ENCODE measurements around the gene GPR34. TPM values are rescaled to one million over a fixed set of nuclear protein-coding genes. Genes with fewer than 3 reads are reported as not detected.

GPR34 gene
- total and polyA plus RNA-seq, 2 of the 4 experiments (the other 2 are of a cell fraction), result not detected

GRCh38 chrX:41677183-41678060 lies 11.4 kb upstream of the GPR34 start (continued):
- TF ChIP-seq RCOR1 (IDR thresholded peaks at IDR 0.05; ENCODE audit: insufficient replicate concordance, low read length) (no peak), POLR2A (IDR thresholded peaks at IDR 0.05; ENCODE audit: low read depth, low read length) (no peak)

- H3K14ac ChIP-seq (replicated peaks; ENCODE audit: low read depth, low read length), result no peak overlapping the region
- no peak overlapping the region for H2AFZ ChIP-seq (replicated peaks; ENCODE audit: low read length, poor library complexity)
- no peaks in the 10 kb centered on the region for H3K36me3 ChIP-seq (ENCODE audit: control insufficient read depth, insufficient read depth, low read length)
- H3K18ac ChIP-seq (ENCODE audit: low read depth, low read length), result no peak overlapping the region
- no peak overlapping the region for H3K23ac ChIP-seq (ENCODE audit: low read depth, low read length)
- dilution Hi-C loops (cut with HindIII; ENCODE audit: low sequenced_read_pairs, unreplicated experiment), result no loop called here
- no peaks in the 10 kb centered on the region for H3K9me3 ChIP-seq (ENCODE audit: control insufficient read depth, insufficient read depth, low read length)
- DNase-seq, result peak; percentile 12
- no peak overlapping the region for H3K56ac ChIP-seq (ENCODE audit: extremely low read depth, insufficient read depth, low read length)
- no peaks in the 10 kb centered on the region for H3K4me1 ChIP-seq (ENCODE audit: control insufficient read depth, insufficient read depth, low read length)
- no peak overlapping the region for H4K8ac ChIP-seq (ENCODE audit: low read depth in 2 of 2, low read length in 2 of 2)
- no peak overlapping the region for H3K9ac ChIP-seq (ENCODE audit: low read depth, low read length)
- no peak overlapping the region for H2AK9ac ChIP-seq (replicated peaks; ENCODE audit: low read depth, low read length, poor library complexity)
- no peaks in the 10 kb centered on the region; the same call in 1 of the 2 replicates for H3K9me1 ChIP-seq (ENCODE audit: insufficient read depth, low read length)
- H3K79me1 ChIP-seq (ENCODE audit: low read depth in 1 of 2, low read length in 2 of 2), result no peaks in the 10 kb centered on the region
- in situ Hi-C loops (cut with MboI; ENCODE audit: low sequenced_read_pairs), result no loop called here
- ATAC-seq (ENCODE audit: low read depth), result no peak
- no peak overlapping the region for H2BK20ac ChIP-seq (ENCODE audit: low read depth, low read length)
- no CpG with 5 or more reads among the region's 3 CpGs for WGBS, 2 experiments (ENCODE audit: extremely low coverage in 2 of 2, insufficient read length in 1 of 2)
- H2AK5ac ChIP-seq (ENCODE audit: low read depth, low read length), result no peak overlapping the region
- H3K27ac ChIP-seq (ENCODE audit: insufficient read depth, low read length), result no peak overlapping the region
- no TSS peak for BruUV-seq (replicated peaks)
- H3K4me3 ChIP-seq (ENCODE audit: insufficient read depth, low read depth, low read length), result no peak overlapping the region
- no peaks in the 10 kb centered on the region for H3K27me3 ChIP-seq (ENCODE audit: control insufficient read depth, insufficient read depth, low read length)
- no peak overlapping the region for H4K5ac ChIP-seq (ENCODE audit: low read depth, low read length)
- H2BK15ac ChIP-seq (ENCODE audit: low read depth, low read length), result no peak overlapping the region
- intact Hi-C loops (cut with micrococcal nuclease), result no loop called here
- ChIA-PET CTCF (no interaction called here), POLR2A (ENCODE audit: unreplicated experiment) (no interaction called here)
- H2BK5ac ChIP-seq (ENCODE audit: low read depth, low read length, poor library complexity, severe bottlenecking), result no peak overlapping the region
- H3K4me2 ChIP-seq (ENCODE audit: low read depth, low read length), result no peak overlapping the region
- no peaks in the 10 kb centered on the region for H4K20me1 ChIP-seq (ENCODE audit: insufficient read depth, low read length)
- H3K4ac ChIP-seq (ENCODE audit: low read depth, low read length), result no peak overlapping the region
- H2BK120ac ChIP-seq (ENCODE audit: low read depth, low read length), result no peak overlapping the region
- H4K91ac ChIP-seq (ENCODE audit: insufficient read depth, low read depth, low read length), result no peak overlapping the region
- TF ChIP-seq RCOR1 (IDR thresholded peaks at IDR 0.05; ENCODE audit: insufficient replicate concordance, low read length) (no peak), CTCF (conservative IDR thresholded peaks at IDR 0.05; ENCODE audit: low read depth, low read length) (no peak), ELK1 (IDR thresholded peaks at IDR 0.05; ENCODE audit: borderline replicate concordance, low read depth, low read length) (no peak), USF2 (IDR thresholded peaks at IDR 0.05; ENCODE audit: low read depth, low read length) (no peak), MAZ (IDR thresholded peaks at IDR 0.05; ENCODE audit: borderline replicate concordance, low read depth, low read length) (no peak), MXI1 (IDR thresholded peaks at IDR 0.05; ENCODE audit: borderline replicate concordance, low read depth, low read length) (no peak), RAD21 (IDR thresholded peaks at IDR 0.05; ENCODE audit: low read length) (no peak), RFX5 (IDR thresholded peaks at IDR 0.05; ENCODE audit: low read depth, low read length) (no peak), BHLHE40 (IDR thresholded peaks at IDR 0.05; ENCODE audit: low read depth, low read length) (no peak), FOS (IDR thresholded peaks at IDR 0.05; ENCODE audit: low read depth, low read length) (no peak), CEBPB (IDR thresholded peaks at IDR 0.05; ENCODE audit: low read depth, low read length) (no peak), SMC3 (IDR thresholded peaks at IDR 0.05; ENCODE audit: low read depth, low read length) (no peak)
These were observed 4.6 kb upstream of the GPR34 start for GRCh38 chrX:41684138-41684537.
